HFF-Myc (cell line): ENCODE results near the gene GPC4.

Source experiments
- DNase-seq: peaks from one replicate; pipeline ENCODE4 v3.0.0-alpha.2; 2011; ENCODE audit warnings: low read depth; ENCODE audit errors: extremely low read depth
- H3K4me3 ChIP-seq: replicated peaks from 2 replicates; pipeline ENCODE4 v1.5.1; 2011; ENCODE audit warnings: low read depth, mild to moderate bottlenecking, control low read depth, low read length
- TF ChIP-seq, protein P1 (sequence below): IDR thresholded peaks from 2 replicates; pipeline ENCODE4 v1.5.1; 2012; ENCODE audit warnings: mild to moderate bottlenecking, low read depth, low read length, control low read depth; ENCODE audit errors: missing control alignments

The GPC4 gene

DNA sequence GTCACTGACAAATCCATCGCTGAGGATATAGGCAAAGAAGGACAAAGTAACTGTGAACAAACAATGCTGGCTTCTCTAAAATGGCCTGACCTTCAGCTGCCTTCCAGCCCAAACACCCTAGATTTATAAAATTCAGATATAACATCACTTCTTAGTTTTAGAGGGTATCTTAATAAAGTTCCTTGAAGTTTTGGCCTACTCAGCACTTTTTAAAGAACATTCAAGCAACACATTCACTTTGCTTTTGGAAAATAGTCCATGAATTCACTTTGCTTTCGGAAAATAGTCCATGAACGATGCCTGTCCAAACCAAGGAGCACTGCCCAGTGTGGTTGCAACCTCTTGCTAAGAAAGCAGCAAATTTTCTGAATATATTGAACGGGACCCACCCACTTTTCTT is 142.1 kb downstream of the GPC4 start:
- DNase-seq: no peak
- H3K4me3 ChIP-seq: no peak overlapping the region
- TF ChIP-seq, protein P1, sequence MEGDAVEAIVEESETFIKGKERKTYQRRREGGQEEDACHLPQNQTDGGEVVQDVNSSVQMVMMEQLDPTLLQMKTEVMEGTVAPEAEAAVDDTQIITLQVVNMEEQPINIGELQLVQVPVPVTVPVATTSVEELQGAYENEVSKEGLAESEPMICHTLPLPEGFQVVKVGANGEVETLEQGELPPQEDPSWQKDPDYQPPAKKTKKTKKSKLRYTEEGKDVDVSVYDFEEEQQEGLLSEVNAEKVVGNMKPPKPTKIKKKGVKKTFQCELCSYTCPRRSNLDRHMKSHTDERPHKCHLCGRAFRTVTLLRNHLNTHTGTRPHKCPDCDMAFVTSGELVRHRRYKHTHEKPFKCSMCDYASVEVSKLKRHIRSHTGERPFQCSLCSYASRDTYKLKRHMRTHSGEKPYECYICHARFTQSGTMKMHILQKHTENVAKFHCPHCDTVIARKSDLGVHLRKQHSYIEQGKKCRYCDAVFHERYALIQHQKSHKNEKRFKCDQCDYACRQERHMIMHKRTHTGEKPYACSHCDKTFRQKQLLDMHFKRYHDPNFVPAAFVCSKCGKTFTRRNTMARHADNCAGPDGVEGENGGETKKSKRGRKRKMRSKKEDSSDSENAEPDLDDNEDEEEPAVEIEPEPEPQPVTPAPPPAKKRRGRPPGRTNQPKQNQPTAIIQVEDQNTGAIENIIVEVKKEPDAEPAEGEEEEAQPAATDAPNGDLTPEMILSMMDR: no peak

GRCh38 chrX:133269168-133269567 is 146.1 kb downstream of the GPC4 start:
- no peak overlapping the region for H3K4me3 ChIP-seq
- no peak for DNase-seq
- TF ChIP-seq, protein P1: no peak

GRCh38 chrX:133267621-133268020 is 147.7 kb downstream of the GPC4 start:
- no peak for DNase-seq
- no peak overlapping the region for H3K4me3 ChIP-seq
- TF ChIP-seq, protein P1: no peak

GRCh38 chrX:133265331-133265730 is 150.0 kb downstream of the GPC4 start:
- DNase-seq: no peak
- TF ChIP-seq, protein P1: no peak
- H3K4me3 ChIP-seq: no peak overlapping the region

DNA sequence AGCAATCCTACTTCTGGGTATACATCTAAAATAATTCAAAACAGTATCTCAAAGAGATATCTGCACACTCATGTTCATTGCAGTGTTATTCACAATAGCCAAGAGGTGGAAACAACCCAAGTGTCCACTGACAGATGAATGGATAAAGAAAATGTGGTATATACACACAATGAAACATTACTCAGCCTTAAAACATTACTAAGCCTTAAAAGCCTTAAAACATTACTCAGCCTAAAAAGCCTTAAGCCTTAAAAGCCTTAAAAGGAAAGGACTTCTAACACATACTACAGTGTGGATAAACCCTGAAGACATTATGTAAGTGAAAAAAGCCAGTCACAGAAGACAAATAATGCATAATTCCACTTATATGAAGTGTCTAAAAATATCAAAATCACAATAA is 156.8 kb downstream of the GPC4 start:
- TF ChIP-seq, protein P1: no peak
- H3K4me3 ChIP-seq: no peak overlapping the region
- DNase-seq: no peak

GRCh38 chrX:133254666-133255065 is 160.6 kb downstream of the GPC4 start:
- no peak overlapping the region for H3K4me3 ChIP-seq
- no peak for DNase-seq
- TF ChIP-seq, protein P1: no peak

DNA sequence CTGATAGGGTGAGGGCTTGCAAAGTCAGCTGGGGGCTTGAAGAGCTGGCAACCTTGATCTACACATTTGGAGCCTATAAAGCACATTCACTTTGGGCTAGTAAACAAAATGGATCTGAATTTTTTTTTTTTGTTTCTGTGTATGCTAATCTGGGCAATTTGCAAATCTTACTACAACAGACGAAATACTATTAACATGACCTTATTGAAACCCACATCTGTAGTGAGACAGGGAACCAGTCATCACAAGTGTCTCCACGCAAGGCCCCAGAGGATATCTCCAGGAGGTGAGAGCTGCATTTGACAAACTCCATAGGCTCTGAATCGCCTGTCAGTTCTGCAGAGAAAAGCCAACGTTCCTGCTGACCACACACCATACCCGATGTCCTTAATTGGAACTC is 164.1 kb downstream of the GPC4 start:
- H3K4me3 ChIP-seq: no peak overlapping the region
- TF ChIP-seq, protein P1: no peak
- no peak for DNase-seq
